Inferior parietal cortex (tissue), 1 donor: ENCODE measurements around the gene QRICH2.
"Not testable (repeated sequence)": the region's sequence is repeated elsewhere in the genome, so short reads cannot be mapped to it uniquely, and the experiment has no call there.

Experiments
- DNase-seq: peaks from one replicate; pipeline ENCODE4 v3.0.0-alpha.2; 2016; ENCODE audit errors: extremely low spot score

QRICH2 gene

GRCh38 chr17:76307966-76308338 lies at the start of gene QRICH2:
Gene QRICH2, minus strand, starts transcription at chr17:76308276. Its CDS starts 278 bp downstream, at chr17:76307998.
- no peak for DNase-seq

GRCh38 chr17:76357597-76358158 lies 49.6 kb upstream of the QRICH2 start:
- no peak for DNase-seq

- DNase-seq = no peak
These were observed 48.9 kb upstream of the QRICH2 start for GRCh38 chr17:76356803-76357456.

- peak; percentile 44 for DNase-seq
These were observed 46.8 kb upstream of the QRICH2 start for GRCh38 chr17:76354747-76355310.

GRCh38 chr17:76354317-76354729 lies 46.2 kb upstream of the QRICH2 start:
- DNase-seq = no peak

GRCh38 chr17:76353599-76354316 lies 45.7 kb upstream of the QRICH2 start, which contains the start of gene PRPSAP1:
Gene PRPSAP1, minus strand, starts transcription at chr17:76353916. Its CDS starts 213 bp downstream, at chr17:76353703.
- peak; percentile 93 for DNase-seq

GRCh38 chr17:76353004-76353598 lies 45.0 kb upstream of the QRICH2 start:
- no peak for DNase-seq

- DNase-seq = no peak
These were observed 43.5 kb upstream of the QRICH2 start for GRCh38 chr17:76351526-76352071.

- no peak for DNase-seq
These were observed 42.4 kb upstream of the QRICH2 start for GRCh38 chr17:76350463-76350862.

GRCh38 chr17:76346936-76347335 lies 38.9 kb upstream of the QRICH2 start:
- not testable (repeated sequence) for DNase-seq

GRCh38 chr17:76345377-76345974 lies 37.4 kb upstream of the QRICH2 start:
- DNase-seq = no peak

GRCh38 chr17:76343106-76343505 lies 35.0 kb upstream of the QRICH2 start:
- DNase-seq = no peak

- DNase-seq = no peak
These were observed 33.2 kb upstream of the QRICH2 start for GRCh38 chr17:76341301-76341700.

- no peak for DNase-seq
These were observed 29.3 kb upstream of the QRICH2 start for GRCh38 chr17:76337413-76337777.

- no peak for DNase-seq
These were observed 28.8 kb upstream of the QRICH2 start for GRCh38 chr17:76336756-76337412.

- no peak for DNase-seq
These were observed 27.8 kb upstream of the QRICH2 start for GRCh38 chr17:76335716-76336381.

- no peak for DNase-seq
These were observed 25.8 kb upstream of the QRICH2 start for GRCh38 chr17:76333673-76334505.

GRCh38 chr17:76331083-76331482 lies 23.0 kb upstream of the QRICH2 start:
- no peak for DNase-seq

- DNase-seq = no peak
These were observed 21.6 kb upstream of the QRICH2 start for GRCh38 chr17:76329664-76330063.

GRCh38 chr17:76327696-76328095 lies 19.6 kb upstream of the QRICH2 start:
- no peak for DNase-seq
